ENCODE data around the gene PIGN. TPM values are rescaled to one million over a fixed set of nuclear protein-coding genes. Genes with fewer than 3 reads are reported as not detected.

Gene PIGN
- total and polyA plus RNA-seq, 2 donors from 2014 or later, result 4.5 to 30.5 TPM

GRCh38 chr18:62200121-62200914 lies 13.5 kb upstream of the PIGN start:
- TF ChIP-seq, protein P1, sequence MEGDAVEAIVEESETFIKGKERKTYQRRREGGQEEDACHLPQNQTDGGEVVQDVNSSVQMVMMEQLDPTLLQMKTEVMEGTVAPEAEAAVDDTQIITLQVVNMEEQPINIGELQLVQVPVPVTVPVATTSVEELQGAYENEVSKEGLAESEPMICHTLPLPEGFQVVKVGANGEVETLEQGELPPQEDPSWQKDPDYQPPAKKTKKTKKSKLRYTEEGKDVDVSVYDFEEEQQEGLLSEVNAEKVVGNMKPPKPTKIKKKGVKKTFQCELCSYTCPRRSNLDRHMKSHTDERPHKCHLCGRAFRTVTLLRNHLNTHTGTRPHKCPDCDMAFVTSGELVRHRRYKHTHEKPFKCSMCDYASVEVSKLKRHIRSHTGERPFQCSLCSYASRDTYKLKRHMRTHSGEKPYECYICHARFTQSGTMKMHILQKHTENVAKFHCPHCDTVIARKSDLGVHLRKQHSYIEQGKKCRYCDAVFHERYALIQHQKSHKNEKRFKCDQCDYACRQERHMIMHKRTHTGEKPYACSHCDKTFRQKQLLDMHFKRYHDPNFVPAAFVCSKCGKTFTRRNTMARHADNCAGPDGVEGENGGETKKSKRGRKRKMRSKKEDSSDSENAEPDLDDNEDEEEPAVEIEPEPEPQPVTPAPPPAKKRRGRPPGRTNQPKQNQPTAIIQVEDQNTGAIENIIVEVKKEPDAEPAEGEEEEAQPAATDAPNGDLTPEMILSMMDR (IDR thresholded peaks at IDR 0.05; ENCODE audit: borderline replicate concordance, extremely low read depth, insufficient read depth), result no peak
- Histone ChIP-seq H3K4me1 (ENCODE audit: control insufficient read depth in 2 of 3, insufficient read depth in 2 of 3, low read depth in 1 of 3, low read length in 3 of 3) (peaks cover 0 to 5% (median 4%) of the 10 kb centered on the region in 3 donors), H3K4me3 (ENCODE audit: low read length in 3 of 3) (no peak overlapping the region), H3K36me3 (ENCODE audit: control insufficient read depth in 2 of 3, insufficient read depth in 3 of 3, low read length in 3 of 3) (no peaks in the 10 kb centered on the region), H3K27ac (ENCODE audit: low read depth in 2 of 2, low read length in 2 of 2) (no peak overlapping the region), H3K27me3 (ENCODE audit: control insufficient read depth, insufficient read depth, low read length) (no peaks in the 10 kb centered on the region), H3K9me3 (ENCODE audit: control insufficient read depth in 2 of 3, insufficient read depth in 1 of 3, low read length in 3 of 3) (no peaks in the 10 kb centered on the region), H3K9ac (ENCODE audit: low read length in 3 of 3) (no peak overlapping the region)
- DNase-seq, result no peak
- intact Hi-C loops (cut with DNase I), result no loop called here
- FAIRE-seq, result no peak

DNA sequence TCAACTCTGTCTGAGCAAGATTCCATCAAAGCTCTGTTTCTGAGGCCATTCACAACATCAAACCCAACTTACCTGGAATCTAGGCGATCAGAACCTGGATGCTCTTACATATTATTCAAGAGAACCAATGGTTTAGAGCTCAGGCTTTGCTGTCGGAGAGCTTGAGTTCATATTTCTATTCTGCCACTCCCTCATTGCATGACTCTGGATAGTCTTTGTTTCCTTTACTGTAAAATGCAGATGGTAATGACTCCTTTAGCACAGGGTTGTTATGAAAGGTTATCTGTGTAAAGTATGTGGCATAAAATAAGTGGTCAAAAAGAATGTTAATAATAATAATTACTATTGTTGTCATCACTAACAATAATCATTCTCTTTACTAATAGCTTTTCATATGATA lies 12.8 kb upstream of the PIGN start:
- no peaks in the 10 kb centered on the region for H3K27me3 ChIP-seq (ENCODE audit: control insufficient read depth, insufficient read depth, low read length)
- H3K27ac ChIP-seq (ENCODE audit: low read depth in 2 of 2, low read length in 2 of 2), result no peak overlapping the region
- H3K36me3 ChIP-seq (ENCODE audit: control insufficient read depth in 2 of 3, insufficient read depth in 3 of 3, low read length in 3 of 3), result no peaks in the 10 kb centered on the region
- TF ChIP-seq, protein P1 (IDR thresholded peaks at IDR 0.05; ENCODE audit: borderline replicate concordance, extremely low read depth, insufficient read depth), result no peak
- DNase-seq, result no peak
- H3K9ac ChIP-seq (ENCODE audit: low read length in 3 of 3), result no peak overlapping the region
- FAIRE-seq, result no peak
- H3K4me1 ChIP-seq (ENCODE audit: control insufficient read depth in 2 of 3, insufficient read depth in 2 of 3, low read depth in 1 of 3, low read length in 3 of 3), result peaks cover 0 to 5% (median 4%) of the 10 kb centered on the region in 3 donors
- H3K9me3 ChIP-seq (ENCODE audit: control insufficient read depth in 2 of 3, insufficient read depth in 1 of 3, low read length in 3 of 3), result no peaks in the 10 kb centered on the region
- intact Hi-C loops (cut with DNase I), result no loop called here
- no peak overlapping the region for H3K4me3 ChIP-seq (ENCODE audit: low read length in 3 of 3)

DNA sequence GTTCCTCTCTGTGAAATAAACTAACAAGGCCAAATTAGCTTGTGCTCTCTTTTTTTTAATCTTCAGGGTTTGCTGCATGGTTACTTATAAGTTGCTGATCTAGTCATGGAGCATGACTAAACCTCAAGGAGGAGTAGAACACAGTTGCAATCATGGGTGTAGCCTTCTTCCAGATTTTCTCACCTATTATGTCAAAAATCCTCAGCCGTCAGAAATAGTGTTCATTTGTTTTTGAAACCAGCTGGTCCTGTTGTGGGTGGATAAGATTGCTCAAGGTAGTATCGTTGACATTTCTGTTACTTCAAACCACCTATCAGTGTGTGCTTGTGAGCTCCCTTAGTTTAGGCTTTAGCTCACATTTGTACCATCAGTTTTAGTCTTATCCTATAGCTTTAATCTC lies 11.4 kb upstream of the PIGN start:
- Histone ChIP-seq H3K36me3 (ENCODE audit: control insufficient read depth in 2 of 3, insufficient read depth in 3 of 3, low read length in 3 of 3) (no peaks in the 10 kb centered on the region), H3K4me1 (ENCODE audit: control insufficient read depth in 2 of 3, insufficient read depth in 2 of 3, low read depth in 1 of 3, low read length in 3 of 3) (peaks cover 0 to 5% (median 4%) of the 10 kb centered on the region in 3 donors), H3K27me3 (ENCODE audit: control insufficient read depth, insufficient read depth, low read length) (no peaks in the 10 kb centered on the region), H3K9me3 (ENCODE audit: control insufficient read depth in 2 of 3, insufficient read depth in 1 of 3, low read length in 3 of 3) (no peaks in the 10 kb centered on the region), H3K27ac (ENCODE audit: low read depth in 2 of 2, low read length in 2 of 2) (no peak overlapping the region), H3K4me3 (ENCODE audit: low read length in 3 of 3) (no peak overlapping the region), H3K9ac (ENCODE audit: low read length in 3 of 3) (no peak overlapping the region)
- intact Hi-C loops (cut with DNase I), result no loop called here
- FAIRE-seq, result no peak
- no peak for DNase-seq
- TF ChIP-seq, protein P1 (IDR thresholded peaks at IDR 0.05; ENCODE audit: borderline replicate concordance, extremely low read depth, insufficient read depth), result no peak
